CD4-positive, alpha-beta T cell treated with Interleukin-6 for 4 hours (primary cell): Measurements from ENCODE around the gene COL27A1.

Source experiments
- DNase-seq: peaks from one replicate; pipeline ENCODE4 v3.0.0-alpha.2; 2020; ENCODE audit warnings: mixed read lengths

Gene COL27A1

DNA sequence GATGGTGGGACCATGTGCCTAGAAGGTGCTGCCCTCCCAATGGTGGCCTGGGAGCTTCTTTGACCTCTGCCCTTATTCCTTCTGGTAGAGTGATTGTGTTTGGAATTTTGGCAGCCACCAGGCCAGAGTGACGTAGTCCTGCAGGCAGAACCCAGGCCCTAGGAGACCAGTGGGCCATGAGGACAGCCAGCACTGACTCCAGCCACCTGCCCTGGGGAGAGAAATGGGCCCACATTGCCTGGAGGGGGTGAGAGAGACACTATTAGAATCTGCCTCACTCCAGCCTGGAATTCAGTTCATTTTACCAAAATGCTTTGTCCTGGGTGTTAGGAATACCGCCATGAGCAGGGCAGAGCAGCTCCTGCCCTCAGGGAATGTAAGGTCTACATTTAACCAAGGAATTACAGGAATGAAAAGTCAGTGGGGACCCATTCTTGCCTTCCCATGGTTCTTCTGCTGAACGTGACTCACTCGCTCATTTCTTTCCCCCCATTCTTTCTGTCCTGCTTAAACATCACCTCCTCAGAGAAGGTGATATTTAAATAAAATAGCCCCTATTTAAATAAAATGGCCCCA lies 5.5 kb upstream of the COL27A1 start:
- no peak for DNase-seq

DNA sequence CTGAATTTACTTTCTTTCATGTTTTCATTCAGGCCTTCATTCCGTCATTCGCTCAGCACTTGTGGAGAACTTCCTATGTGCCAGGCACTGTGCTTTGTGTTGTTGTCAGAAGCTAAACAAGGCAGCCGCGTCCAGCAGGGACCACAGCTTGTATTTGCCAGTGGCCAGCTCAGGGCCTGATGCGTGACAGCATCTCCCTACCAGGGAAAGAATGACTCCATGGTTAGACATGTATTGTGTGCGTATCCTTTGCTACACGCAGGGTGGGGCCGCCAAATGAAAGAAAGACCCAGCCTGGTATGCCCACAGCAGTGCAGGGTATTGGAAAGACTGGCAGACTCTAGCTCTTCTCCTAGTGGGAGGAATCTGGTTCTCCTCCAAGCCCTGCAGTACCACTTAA lies 4.7 kb upstream of the COL27A1 start:
- DNase-seq: no peak

DNA sequence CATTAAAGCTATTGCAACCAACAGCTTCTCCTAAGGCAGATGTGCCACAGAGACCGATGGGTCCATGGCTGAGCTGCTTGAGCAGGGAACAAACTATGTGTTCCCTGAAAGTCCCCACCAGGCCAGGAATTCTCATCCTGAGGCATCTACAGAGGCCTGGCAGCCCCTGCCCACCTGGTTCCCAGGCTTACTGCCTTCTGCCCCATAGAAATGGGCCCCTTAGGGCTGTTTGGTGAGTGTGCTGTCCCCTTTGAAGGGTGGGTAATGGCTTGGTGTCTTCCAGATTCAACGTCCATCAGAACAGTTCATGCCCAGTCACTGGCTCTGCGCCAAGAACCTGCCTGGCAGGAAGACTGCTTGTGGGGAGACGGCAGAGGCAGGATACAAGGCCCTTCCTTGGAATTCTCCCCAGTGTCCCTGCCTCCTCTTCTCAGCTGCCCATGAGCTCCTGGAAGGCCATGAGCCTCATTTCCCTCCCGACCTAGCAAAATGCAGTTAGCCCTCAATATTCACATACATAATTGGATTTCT lies 3.8 kb upstream of the COL27A1 start:
- no peak for DNase-seq

DNA sequence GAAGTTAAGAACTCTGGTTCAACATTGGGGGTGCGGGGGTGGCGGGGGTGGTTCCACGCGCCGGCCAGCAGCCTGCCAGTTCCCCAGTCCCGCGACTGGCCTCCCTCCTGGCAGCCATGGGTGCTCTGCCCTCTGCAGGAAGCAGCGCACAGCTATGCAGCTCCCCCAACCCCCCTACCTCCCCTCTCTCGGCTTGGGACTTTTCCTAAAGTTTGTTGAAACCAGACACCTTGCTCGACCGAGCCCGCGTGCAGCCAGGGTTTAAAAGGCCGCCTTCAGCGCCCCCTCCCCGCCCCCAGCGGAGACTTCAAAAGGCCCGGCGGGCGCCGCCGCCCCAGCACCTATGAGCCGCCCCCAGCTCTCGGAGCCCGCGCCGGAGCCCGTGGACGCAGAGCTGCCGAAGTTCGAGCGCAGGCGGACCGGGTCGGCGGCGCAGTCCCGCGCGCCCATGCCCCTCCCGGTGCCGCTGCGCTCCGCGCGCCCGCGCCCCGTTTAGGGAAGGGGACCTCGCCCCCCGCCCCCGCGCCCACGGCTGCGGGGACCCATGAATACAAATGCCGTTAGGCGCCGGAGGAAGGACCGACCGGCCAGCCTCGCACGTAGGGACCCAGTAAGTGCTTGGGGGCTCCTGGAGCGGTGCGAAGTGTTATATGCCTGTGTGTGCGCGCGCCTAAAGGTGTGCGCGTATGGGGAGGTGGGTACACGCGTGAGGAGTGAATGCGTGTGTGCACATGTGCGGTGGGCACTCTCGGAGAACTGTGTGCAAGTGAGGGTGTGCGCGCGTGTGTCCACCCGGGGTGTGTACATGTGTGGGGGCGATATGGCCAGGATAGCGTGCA lies 1.4 kb upstream of the COL27A1 start:
- DNase-seq: no peak

DNA sequence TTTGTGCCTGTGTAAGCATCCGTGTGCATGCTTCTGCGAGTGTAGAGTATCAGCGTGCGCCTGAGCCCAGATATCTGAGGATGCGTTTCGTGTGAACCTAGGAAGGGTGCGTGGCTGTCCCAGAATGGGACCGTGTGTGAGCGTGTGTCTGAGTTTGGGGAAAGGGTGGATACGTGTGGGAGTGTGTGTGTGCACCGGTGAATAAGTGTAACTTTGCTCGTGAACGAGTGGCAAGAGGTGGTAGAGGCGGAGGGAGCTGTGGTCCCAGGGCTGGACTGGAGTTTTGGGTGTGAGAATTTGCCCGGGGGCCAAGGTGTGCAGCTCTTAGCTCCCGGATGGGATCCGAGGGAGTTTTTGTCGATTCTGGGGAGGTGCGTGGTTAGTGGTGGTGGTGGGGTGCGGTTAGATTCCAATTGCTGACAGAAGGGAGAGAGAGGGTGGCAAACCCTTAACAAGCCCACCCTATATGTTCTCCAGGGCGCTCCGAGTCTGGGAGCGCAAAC lies 686 bp upstream of the COL27A1 start:
- no peak for DNase-seq

DNA sequence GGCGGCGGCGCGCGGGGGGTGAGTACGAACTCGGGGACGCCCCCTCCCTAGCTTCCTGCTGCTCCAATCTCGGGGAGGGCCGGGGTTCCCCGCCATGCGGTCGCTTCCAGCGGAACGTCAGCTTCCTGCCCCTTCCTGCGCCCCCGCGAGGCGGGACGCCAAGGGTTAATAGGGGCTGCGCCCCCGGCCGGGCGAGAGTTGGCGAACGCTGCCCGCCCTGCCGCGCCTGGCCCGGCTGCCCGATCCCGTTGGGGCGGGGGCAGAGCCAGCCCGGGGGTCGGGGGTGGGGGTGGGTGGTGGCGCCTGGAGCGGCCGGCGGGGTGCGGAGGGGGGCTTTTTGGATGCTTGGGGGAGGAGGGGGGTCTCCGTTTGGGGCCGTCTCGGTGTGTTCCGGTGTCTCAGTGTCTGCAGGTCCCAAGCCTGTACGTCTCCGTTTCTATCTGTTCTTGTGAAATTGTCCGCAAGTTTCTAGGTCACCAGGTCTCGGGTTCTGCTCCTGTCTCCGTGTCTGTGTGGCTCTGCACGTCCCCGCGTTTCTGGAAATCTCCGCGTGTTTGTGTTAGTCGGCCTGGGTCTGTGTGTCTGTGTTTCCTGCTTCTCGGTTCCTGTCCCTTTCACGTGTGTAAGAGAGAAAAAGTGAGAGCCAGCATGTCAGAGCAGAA lies 789 bp downstream of the COL27A1 start:
- DNase-seq: peak; percentile 33

DNA sequence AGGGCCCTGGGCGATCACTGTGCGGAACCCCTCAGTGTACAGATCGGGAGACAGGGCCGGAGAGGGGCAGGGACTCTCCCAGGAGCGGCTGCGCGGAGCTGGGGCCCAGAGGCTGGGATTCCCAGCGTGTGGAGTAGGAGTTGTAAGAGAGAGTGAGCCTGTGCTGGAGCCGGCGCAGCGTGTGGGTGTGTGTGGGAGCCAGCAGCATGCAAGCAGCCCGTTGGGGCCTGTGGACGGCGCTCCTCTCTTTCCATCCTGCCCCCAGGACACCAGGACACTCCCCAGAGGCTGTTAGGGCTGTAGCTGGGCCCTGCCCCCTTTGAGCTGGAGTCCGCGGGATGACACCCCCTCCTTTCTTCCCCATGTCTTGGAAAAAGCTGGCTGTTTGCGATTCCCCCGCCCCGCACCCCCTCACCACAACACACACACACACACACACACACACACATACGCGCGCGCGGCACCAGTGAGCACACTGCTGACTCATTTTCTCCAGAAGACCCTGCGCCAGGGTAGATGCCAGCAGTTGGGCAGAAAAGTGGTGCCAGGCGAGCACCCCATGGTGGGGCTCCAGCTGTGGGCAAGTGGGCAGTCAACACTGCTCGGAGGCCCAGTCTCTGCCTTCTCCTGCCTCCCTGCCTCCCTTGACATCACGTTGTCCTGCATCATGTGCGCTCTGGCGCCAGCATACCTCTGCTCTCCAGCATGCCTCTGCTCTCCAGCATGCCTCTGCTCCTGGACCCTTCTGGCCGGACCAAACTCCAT lies 1.5 kb downstream of the COL27A1 start:
- DNase-seq: no peak

DNA sequence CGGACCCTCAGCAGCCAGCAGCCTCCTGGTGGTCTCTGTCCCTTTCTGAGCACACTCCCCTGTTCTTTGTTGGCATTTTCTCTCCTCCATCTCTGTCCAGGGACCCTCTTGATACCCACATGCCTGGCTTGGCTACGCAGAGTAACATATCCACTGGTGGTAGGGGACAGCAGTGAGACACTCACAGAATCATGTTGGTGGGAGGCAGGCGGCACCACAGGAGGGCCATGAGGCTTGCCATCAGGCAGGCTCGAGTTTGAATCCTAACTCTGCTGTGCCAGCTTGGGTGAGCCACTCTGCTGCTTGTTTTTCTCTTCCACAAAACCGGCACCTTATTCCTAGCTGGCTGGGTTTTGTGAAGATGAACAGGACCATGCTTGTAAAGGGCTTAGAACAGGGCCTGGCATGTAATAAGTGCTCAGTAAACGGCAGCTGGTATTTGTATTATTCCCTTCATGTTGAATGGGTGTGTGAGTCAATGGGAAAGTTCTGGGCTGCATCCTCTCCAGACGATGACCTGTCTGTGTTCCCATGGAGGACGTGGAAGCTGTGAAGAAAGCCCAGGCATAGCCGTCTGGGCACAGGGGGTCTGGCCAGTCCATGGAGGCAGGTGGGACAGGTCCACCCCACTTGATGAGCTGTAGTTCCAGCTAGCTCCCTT lies 2.3 kb downstream of the COL27A1 start:
- DNase-seq: no peak

DNA sequence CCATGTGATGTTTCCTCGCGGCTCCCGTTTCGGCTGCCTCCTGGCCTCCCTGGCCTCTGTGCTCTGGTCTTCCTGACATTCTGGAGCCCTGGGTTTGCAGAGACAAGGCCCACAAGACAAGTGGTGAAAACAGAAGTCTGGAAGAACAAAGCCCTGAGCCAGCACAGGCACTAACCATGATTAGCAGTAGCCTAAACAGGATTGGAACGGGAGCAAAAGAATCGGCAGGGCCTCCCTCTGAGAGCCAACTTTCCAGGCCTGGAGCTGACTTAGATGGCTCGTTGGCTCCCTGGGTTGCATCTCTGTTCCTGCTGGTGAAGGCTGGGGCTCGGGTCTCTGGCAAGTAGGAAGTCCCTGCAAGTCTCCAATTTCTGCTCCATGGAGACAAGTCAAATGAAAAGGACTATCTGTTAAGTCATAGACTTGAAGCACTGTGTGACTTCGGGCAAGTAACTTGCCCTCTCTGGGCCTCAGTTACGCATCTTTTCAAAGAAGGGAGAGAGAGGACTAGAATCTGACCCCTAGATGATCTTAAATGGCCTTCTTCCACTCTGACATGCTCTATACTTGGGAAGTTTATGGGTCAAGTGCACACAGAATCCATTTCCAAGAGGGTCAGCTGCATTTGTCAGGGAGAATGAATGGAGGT lies 3.3 kb downstream of the COL27A1 start:
- DNase-seq: no peak

DNA sequence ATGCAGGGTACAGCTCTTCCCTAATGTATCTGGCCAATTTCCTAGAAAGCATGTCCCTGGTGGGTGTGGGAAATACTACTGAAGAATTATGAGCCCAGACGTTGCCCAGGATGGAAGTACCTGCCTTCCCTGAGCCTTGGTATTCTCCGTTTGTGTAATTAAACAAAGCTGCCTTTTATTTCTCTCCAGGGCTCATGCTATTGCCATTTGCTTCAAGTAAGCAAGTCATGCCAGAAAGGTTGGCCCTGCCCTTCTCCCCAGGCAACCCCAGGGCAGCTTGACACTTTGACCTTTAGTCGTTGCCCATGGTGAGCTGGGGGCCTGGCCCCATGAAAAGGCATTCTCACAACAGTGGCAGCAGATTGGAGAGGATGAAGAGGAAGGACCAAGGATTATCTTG lies 4.4 kb downstream of the COL27A1 start:
- no peak for DNase-seq

DNA sequence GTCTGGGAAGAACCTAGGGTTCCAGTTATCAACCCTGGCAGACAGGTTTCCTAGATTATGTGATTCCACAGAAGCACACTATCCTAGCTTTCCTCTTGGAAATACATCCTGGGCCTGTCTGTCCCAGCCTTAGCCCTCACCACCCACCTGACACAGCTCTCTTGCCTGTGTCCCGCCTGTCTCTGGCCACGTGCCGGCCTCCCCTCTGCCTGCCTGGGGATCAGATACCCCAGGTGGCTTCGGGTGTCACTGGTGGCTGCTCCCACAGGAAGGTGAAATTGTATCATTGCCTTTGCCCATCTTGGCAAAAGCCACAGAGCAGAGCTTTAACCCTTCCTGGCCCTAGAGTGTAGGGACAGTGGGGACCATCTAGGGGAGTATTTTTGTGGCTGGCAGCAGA lies 6.2 kb downstream of the COL27A1 start:
- DNase-seq: no peak

DNA sequence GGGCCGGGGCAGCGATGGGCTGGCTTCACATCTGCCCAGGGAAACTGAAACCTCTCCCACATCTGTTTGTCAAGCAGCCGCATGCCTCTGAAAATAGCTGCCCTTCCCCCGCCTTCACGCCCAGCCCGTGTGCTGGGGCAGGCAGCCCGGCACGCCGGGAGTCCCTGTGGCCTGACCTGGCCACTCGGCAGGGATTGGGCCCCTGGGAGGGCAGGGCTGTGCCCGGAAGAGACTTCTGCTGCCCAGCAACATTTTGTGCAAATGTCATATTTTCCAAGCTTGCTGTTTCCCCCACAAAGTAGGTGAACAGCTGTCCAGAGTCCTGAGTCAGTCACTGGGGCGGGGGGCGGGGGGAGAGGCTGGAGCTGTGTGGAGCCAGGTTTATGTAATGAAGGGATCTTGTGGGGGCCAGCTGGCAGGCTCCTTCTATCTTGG lies 8.2 kb downstream of the COL27A1 start:
- no peak for DNase-seq

DNA sequence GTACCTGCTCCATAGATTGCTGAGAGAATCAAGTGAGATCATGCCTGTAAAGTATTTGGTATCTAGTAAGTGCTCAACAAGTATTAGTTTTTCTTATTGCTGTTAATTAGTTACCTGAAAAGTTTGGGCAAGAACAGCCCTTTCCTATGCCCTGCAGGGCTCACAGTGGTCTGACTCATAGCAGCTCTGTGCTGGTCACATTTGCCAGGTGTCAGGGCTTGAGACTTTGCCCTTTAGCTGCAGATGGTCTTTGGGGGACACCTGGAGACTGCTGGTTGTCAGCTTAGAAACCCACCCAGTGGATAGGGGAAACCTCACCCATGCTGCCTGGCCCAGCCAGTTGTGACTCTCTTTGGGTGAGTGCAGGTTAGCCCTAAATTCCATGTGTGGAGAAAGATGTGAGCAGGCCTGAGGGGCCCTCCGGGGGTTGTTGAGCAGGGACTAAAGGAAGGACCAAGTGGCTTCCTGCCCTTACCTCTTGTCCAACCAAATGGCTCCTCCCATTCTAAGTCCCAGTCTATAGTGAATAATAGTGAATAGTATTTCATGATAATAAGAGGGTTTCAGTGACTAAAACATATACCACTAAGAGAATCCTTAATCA lies 9.0 kb downstream of the COL27A1 start:
- no peak for DNase-seq

DNA sequence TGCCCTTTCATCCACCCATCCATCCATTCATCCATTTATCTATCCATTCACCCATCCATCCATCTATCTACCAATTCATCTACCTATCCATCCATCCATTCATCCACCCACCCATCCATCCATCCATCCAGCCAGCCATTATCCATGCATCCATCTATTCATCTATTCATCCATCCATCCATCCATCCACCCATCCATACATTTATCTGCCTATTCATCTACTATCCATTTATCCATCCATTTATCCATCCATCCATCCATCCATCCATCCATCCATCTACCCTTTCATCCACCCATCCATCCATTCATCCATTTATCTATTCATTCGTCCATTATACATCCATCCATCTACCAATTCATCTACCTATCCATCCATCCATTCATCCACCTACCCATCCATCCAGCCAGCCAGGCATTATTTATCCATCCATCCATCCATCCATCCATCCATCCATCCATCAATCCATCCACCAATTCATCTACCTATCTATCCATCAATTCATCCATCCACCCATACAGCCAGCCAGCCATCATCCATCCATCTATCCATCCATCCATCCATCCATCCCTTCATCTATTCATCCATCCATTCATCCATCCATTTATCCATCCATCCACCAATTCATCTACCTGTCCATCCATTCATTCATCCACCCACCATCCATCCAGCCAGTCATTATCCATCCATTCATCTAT lies 10.2 kb downstream of the COL27A1 start:
- DNase-seq: no peak

DNA sequence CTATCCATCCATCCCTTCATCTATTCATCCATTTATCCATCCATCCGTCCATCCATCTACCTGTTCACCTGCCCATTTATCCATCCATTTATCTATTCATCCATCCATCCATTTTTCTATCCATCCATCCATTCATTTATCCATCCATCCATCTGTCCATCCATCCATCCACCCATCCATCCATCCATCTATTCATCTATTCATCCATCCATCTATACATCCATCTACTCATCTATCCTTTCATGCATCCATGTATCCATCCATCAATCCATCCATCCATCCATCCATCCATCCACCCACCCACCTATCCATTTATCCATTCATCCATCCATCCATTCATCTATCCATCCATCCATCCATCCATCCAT lies 10.8 kb downstream of the COL27A1 start:
- no peak for DNase-seq

DNA sequence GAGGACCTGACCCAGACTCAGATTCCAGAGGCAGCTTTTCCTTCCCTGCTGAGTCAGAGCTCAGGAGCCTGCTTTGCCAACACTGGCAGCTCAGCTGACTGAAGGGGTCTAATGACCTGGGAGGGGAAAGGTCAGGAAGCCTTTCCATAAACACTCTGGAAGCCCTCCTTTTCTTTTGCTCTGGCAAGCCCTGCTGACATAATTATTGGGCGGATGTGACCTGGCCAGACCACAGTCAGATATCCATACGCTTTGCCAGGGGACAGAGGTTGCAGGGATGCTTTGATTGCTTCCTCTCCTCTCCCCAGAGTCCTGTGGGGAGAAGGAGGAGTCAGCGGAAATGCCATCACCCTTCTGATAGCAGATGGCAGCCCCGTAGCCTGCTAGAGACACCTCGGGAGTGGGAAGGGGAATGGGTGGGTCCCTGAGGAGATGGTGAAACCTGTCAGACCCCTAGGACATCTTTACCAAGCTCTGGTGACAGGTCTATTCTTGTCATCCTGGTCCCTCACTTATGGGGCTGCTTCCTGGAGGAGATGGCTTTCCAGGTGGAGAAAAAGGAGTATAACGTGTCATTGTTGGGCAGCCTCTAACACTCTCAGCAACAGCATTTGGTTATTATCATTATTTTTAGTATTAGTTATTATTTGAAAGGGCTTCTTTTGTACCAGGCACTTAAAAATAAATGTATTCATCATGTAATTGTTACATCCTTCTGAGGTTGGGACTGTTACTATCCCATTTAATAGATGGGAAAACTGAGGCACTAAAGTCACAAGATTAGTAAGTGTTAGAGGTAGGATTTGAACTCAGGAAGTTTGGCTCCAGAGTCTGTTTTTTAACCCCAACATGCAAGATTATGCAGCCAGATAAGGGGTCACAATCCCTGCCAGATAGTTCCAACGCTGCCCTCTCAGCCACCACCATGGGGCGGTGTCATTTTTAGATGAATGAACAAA lies 11.6 kb downstream of the COL27A1 start:
- DNase-seq: no peak

DNA sequence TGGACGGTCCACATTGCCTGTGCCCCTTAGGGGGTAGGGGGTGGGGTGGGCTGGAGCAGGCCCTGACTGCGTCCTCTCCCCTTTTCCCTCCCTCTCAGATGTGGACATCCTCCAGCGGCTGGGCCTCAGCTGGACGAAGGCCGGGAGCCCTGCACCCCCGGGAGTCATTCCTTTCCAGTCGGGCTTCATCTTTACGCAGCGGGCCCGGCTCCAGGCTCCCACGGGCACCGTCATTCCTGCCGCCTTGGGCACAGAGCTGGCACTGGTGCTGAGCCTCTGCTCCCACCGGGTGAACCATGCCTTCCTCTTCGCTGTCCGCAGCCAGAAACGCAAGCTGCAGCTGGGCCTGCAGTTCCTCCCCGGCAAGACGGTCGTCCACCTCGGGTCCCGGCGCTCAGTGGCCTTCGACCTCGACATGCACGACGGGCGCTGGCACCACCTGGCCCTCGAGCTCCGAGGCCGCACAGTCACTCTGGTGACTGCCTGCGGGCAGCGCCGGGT lies 12.3 kb downstream of the COL27A1 start:
- DNase-seq: no peak

DNA sequence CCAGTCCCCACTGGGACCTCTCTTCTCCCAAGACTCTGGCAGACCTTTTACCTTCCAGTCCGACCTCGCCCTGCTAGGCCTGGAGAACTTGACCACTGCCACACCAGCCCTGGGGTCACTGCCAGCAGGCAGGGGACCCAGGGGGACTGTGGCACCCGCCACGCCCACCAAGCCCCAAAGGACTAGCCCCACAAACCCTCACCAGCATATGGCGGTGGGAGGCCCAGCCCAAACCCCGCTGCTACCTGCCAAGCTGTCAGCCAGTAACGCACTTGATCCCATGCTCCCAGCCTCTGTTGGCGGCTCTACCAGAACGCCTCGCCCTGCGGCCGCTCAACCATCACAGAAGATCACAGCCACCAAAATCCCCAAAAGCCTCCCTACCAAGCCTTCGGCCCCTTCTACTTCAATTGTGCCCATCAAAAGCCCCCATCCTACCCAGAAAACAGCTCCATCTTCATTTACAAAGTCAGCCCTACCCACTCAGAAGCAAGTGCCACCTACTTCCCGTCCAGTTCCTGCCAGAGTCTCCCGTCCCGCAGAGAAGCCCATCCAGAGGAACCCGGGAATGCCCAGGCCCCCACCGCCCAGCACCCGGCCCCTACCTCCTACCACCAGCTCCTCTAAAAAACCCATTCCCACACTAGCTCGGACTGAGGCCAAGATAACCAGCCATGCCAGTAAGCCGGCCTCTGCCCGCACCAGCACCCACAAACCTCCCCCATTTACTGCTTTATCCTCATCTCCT lies 13.1 kb downstream of the COL27A1 start:
- no peak for DNase-seq
